Measurements from ENCODE around the gene FOXP3.
"Not testable (repeated sequence)": the region's sequence is repeated elsewhere in the genome, so short reads cannot be mapped to it uniquely, and the experiment has no call there.

DNA sequence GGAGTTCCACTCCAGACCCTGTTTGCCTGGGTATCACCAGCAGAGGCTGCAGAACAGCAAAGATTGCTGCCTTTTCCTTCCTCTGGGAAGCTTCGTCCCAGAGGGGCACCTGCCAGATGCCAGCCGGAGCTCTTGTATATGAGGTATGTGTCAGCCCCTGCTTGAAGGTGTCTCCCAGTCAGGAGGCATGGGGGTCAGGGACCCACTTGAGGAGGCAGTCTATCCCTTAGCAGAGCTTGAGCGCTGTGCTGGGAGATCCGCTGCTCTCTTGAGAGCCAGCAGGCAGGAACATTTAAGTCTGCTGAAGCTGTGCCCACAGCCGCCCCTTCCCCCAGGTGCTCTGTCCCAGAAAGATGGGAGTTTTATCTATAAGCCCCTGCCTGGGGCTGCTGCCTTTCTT is 34.8 kb upstream of the FOXP3 start:
- not testable (repeated sequence) for TF ChIP-seq POLR2A (IDR thresholded peaks at IDR 0.05); CTCF (IDR thresholded peaks at IDR 0.05 in 8 of 11, conservative IDR thresholded peaks at IDR 0.05 in 3 of 11); POLR2AphosphoS5 (IDR thresholded peaks at IDR 0.05)

All from spleen (tissue), 7 donors.